ENCODE data around the gene TNFRSF19.

Gene TNFRSF19

DNA sequence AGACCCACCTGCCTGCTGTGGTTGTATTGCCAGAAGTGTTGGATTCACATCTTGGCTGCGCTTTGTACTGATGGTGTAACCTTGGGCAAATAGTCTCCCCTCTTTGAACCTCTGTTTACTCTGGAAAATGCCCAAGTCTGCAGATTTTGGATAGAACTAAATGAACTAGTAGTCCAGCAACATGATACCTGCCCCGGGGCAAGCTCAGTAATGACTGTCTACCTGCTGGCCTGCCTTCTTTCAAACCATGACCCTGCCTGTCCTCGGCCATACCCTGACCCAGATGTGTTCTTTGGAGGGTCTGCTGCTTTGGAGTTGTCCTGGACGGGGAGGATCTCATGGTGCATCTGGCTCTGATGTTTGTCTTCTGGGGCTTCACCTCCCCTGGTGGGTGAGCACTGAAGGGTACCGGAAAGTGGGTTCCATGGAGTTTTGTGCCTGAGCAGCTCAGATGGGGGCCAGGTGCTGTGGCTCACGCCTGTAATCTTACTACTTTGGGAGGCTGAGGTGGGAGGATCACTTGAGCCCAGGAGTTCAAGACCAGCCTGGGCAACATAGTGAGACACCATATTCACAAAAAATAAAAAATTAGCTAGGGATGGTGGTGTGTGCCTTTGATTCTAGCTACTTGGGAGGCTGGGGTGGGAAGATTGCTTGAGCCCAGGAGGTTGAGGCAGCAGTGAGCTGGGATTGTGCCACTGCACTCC lies 59.5 kb downstream of the TNFRSF19 start:
- DNase-seq, result no peak

GRCh38 chr13:23630349-23631093 lies 60.3 kb downstream of the TNFRSF19 start:
- DNase-seq, result no peak

DNA sequence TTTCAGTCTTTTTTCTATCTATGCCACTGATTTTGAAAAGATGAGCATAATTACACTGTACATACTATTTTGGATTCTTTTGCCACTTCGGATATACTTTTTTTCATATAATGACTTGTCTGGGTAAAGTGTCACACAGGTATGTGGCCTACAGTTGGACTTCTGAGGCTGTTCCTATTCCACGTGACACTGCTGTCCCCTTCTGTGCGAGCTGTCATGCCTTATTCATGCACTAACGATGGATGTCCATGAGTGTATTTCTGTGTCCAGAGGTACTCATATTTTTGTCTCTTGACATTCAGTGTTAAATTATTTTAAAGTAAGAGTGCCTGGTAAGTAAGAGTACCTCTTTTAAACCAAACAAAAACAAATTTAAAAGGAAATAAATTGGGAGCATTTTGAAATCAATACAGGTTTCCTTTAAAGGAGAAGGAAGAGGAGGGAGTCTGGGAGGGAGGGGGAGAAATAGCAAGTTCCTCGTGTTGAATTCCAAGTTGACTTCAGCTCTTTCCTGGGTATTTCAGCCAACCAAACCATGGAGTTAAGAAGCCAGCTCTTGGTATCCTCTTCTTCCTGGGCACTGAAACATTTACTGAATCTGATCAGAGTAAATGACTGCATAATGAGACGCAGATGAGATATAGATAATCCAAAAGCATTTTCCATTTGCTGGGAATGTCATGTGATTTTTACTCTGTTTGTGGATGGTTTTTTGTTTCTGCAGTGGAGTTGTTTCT lies 61.3 kb downstream of the TNFRSF19 start:
- DNase-seq, result no peak

- no peak for DNase-seq
Observed at GRCh38 chr13:23632048-23632582, 61.9 kb downstream of the TNFRSF19 start.

GRCh38 chr13:23632741-23633140 lies 62.5 kb downstream of the TNFRSF19 start:
- DNase-seq, result no peak

- no peak for DNase-seq
Observed at GRCh38 chr13:23634897-23635296, 64.7 kb downstream of the TNFRSF19 start.

GRCh38 chr13:23636360-23636759 lies 66.1 kb downstream of the TNFRSF19 start:
- DNase-seq, result no peak

DNA sequence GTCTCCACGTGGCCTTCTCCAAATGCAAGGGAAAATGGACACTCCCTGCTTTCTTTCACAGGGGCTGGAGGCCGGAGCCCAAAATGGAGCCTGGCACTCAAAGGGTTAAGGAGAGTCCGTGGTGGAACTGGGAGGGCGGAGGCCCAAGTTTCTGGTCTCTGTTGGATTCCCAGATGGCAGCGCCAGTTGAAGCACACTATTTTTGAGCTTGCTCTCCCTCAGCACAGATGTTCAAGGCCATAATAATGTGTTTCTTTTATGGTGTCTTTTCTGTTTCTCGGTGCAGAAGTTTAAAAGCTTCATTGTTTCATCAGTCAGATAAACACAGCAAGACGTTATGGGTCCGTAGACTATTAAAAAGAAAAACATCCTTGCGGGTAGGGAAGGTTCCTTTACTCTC lies 67.6 kb downstream of the TNFRSF19 start:
- DNase-seq, result no peak

- DNase-seq, result no peak
Observed at GRCh38 chr13:23639674-23640073, 69.5 kb downstream of the TNFRSF19 start.

- no peak for DNase-seq
Observed at GRCh38 chr13:23642110-23642509, 71.9 kb downstream of the TNFRSF19 start.

DNA sequence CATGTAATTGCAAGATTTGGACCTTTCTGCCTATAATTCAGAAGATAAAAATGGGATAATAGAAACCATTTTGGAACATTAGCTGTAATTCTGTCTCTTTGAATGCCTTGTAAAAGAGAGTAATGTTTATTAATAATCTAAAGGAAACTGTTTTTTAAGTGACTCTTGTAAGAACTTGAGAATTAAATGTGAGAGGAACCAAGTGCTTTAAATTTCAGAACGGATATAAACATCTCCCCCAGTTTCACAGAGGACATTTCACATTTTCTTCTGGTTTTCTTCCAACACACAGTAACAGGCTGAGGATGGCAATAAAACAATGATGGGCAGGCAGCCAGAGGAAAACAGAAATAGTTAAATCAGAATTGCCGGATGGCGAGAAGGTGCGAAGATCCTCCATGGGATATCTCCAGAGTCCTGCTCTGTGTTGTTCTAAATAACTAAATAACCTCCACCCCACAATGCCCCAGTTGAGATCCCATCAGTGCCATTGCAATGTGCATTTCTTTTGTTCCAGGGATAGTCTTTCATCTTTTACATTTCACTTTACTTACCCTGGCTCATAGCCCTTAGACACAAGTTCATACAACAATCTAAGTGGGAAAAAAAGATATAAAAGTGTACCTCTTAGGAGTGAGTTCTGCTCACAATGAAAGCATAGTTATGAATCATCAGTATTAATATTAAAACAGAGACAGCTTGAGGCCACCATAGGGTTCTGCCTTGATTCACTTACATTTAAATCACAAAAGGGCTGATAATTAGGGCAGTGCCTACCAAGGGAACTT lies 73.3 kb downstream of the TNFRSF19 start:
- DNase-seq, result no peak

GRCh38 chr13:23644126-23644419 lies 73.9 kb downstream of the TNFRSF19 start:
- DNase-seq, result no peak

- DNase-seq, result no peak
Observed at GRCh38 chr13:23644527-23645138, 74.4 kb downstream of the TNFRSF19 start.

- no peak for DNase-seq
Observed at GRCh38 chr13:23645851-23646250, 75.6 kb downstream of the TNFRSF19 start.

DNA sequence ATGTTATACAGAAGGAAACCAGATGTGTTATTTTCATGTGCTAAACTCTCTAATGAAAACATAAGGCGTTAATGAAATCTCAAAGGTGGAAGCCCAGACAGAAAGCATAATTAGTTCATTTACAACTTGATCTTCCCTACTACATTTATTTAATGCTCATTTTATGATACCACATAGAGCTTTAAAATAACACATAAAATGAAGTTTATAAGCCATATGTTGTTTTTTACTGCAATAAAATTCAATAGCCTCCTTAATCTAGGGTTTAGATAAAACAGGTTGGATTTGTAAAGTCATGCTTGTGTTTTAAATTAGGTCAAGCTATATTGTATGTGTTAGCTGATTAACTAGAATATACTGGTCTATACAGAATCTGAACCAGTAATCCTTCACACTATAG lies 81.2 kb downstream of the TNFRSF19 start:
- no peak for DNase-seq

DNA sequence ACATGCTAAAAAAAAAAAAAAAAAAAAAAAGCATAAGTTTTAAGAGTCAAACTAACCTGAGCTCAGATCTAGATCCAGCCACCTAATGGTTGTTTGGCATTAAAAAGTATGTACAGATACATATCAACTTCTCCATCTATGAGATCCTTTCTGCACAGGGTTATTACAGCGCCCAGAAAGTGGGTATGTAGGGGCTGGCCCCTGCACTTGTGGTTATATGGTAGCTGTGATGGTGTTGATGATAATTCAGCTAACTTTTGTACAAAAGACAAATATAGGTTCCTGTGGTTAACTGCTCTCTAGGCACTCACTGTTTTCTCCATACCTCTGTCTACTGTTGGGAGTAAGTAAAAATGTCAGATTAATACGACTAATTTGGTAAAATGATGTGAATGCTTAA lies 81.7 kb downstream of the TNFRSF19 start:
- no peak for DNase-seq

GRCh38 chr13:23652909-23653726 lies 82.9 kb downstream of the TNFRSF19 start:
- DNase-seq, result no peak

DNA sequence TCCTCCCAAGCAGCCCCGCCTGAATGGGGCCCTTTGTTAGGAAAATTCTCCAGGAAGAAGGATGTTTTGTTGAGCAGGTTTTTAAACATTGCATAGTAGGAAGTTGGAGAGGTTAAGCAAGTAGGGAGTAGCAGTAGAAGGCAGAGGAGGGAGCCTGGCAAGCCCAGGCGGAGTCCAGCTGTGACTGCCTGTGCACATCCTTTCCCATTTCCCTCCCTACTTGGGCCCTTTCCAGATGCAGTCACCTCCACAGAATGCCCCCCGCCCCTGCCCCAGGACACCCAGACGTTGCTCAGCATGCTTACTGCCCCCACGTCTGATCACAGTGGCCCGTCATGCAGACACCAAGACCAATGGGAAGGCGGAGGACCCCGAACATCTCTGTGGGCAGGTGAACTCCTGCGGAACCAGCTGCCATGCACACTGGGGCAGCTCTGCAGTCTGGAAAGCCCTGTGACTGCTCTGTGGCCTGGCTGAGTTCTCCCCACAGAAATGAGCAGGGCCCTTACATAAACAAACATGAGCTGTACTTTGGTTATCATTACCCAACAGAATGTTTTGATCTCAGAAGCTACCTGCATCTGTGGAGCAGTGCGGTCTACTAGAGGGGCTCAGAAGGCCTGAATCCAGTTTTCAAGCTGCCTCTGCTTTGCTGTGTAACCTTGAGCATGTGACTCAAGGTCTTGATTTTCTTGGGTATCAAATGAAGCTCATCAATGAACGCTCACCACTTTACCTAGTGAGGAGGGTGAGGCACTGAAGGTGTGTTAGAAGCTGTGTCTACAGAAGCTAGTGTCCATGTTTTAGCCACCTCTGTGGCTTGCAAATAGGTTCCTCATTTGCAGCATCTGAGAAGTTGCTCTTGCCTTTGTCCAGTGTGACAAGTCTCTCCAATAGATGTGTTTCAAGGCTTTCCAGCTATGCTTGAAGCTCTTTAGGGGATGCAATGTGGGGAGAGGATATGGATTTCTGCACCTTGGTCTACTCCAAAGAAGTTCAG lies 84.2 kb downstream of the TNFRSF19 start:
- no peak for DNase-seq

- DNase-seq, result no peak
Observed at GRCh38 chr13:23655321-23655720, 85.1 kb downstream of the TNFRSF19 start.

- no peak for DNase-seq
Observed at GRCh38 chr13:23656637-23657371, 86.6 kb downstream of the TNFRSF19 start.

Data from activated CD4-positive, alpha-beta T cell treated with anti-CD3 and anti-CD28 coated beads for 48 hours (primary cell).